Lower lobe of right lung (tissue), 2 donors: ENCODE measurements around the gene CLCA4. TPM values are rescaled to one million over a fixed set of nuclear protein-coding genes. Genes with fewer than 3 reads are reported as not detected.
"Not testable (repeated sequence)": the region's sequence is repeated elsewhere in the genome, so short reads cannot be mapped to it uniquely, and the experiment has no call there.

Experiments
- ATAC-seq, 2 donors: fragments of 200-7000 bp; cut with Tn5 transposase; one replicate each; pipeline ENCODE4 v1.9.1; 2020 to 2022; ENCODE audit warnings: mild to moderate bottlenecking in 2 of 2, moderate library complexity in 2 of 2
- DNase-seq: peaks from one replicate; pipeline ENCODE4 v3.0.0-alpha.2; 2020
- H3K27ac ChIP-seq: fragments of 200-600 bp; one replicate; pipeline ENCODE4 v1.8.0; 2022
- H3K27me3 ChIP-seq: fragments of 200-600 bp; one replicate; pipeline ENCODE4 v1.8.0; 2022; ENCODE audit warnings: low read depth
- H3K36me3 ChIP-seq: fragments of 200-600 bp; one replicate; pipeline ENCODE4 v1.8.0; 2022; ENCODE audit warnings: mild to moderate bottlenecking
- H3K4me1 ChIP-seq: fragments of 200-600 bp; one replicate; pipeline ENCODE4 v1.8.0; 2022
- H3K4me3 ChIP-seq: fragments of 200-600 bp; one replicate; pipeline ENCODE4 v1.8.0; 2022; ENCODE audit warnings: mild to moderate bottlenecking
- H3K9me3 ChIP-seq: fragments of 200-600 bp; one replicate; pipeline ENCODE4 v1.8.0; 2022
- intact Hi-C: fragments of 100-400 bp; cut with DNase I; formaldehyde crosslinking; loops from one replicate; pipeline ENCODE4 v1.11.0; 2022
- long read RNA-seq: library from polyadenylated mRNA; unstranded; transcript quantifications from one replicate; pipeline ENCODE4 v2.0.0, GENCODE V29; 2021
- total RNA-seq: library from RNA; stranded (reverse); fragmentation: NEBNext Ultra II Directional; extraction: Animal tissue kit (Norgen Biotek cat#: 25700); gene quantifications from one replicate; pipeline ENCODE4 v1.2.1, GENCODE V29; 2021
- TF ChIP-seq, protein P1 (sequence below): fragments of 200-600 bp; IDR thresholded peaks from one replicate; pipeline ENCODE4 v1.8.0; 2022; ENCODE audit warnings: antibody characterized with exemption, mild to moderate bottlenecking
- donor health status: DM: no; HTN: yes; CAD: no; lungs with severe emphysema.

Gene CLCA4, protein sequence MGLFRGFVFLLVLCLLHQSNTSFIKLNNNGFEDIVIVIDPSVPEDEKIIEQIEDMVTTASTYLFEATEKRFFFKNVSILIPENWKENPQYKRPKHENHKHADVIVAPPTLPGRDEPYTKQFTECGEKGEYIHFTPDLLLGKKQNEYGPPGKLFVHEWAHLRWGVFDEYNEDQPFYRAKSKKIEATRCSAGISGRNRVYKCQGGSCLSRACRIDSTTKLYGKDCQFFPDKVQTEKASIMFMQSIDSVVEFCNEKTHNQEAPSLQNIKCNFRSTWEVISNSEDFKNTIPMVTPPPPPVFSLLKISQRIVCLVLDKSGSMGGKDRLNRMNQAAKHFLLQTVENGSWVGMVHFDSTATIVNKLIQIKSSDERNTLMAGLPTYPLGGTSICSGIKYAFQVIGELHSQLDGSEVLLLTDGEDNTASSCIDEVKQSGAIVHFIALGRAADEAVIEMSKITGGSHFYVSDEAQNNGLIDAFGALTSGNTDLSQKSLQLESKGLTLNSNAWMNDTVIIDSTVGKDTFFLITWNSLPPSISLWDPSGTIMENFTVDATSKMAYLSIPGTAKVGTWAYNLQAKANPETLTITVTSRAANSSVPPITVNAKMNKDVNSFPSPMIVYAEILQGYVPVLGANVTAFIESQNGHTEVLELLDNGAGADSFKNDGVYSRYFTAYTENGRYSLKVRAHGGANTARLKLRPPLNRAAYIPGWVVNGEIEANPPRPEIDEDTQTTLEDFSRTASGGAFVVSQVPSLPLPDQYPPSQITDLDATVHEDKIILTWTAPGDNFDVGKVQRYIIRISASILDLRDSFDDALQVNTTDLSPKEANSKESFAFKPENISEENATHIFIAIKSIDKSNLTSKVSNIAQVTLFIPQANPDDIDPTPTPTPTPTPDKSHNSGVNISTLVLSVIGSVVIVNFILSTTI
- total RNA-seq, result not detected
- long read RNA-seq, result 0 reads

DNA sequence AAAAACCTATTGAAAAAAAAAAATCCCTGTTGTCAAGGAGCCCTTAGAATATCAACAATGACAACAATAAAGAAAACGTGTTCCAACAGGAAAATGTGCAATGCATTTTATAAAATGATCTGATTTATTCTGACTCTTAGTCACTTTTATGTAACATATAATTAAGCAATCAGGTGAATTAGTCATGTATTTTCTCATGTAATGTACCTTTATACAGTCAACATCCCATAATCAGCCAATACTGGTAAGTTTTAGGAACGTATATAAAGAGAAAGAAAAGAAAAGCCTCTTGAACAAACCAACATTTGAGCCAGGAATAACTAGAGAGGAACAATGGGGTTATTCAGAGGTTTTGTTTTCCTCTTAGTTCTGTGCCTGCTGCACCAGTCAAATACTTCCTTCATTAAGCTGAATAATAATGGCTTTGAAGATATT, at the start of gene CLCA4:
CLCA4 (plus strand) TSS at position 292 of the 435 bp plus-strand sequence; CDS start at position 334, 42 bp downstream.
- Histone ChIP-seq H3K36me3 (no peaks in the 10 kb centered on the region), H3K4me1 (no peaks in the 10 kb centered on the region), H3K9me3 (no peaks in the 10 kb centered on the region), H3K4me3 (no peak within 1 kb of the TSS), H3K27me3 (no peaks in the 10 kb centered on the region), H3K27ac (no peak within 1 kb of the TSS)
- intact Hi-C loops, result no loop called here
- no peak for ATAC-seq
- TF ChIP-seq, protein P1, sequence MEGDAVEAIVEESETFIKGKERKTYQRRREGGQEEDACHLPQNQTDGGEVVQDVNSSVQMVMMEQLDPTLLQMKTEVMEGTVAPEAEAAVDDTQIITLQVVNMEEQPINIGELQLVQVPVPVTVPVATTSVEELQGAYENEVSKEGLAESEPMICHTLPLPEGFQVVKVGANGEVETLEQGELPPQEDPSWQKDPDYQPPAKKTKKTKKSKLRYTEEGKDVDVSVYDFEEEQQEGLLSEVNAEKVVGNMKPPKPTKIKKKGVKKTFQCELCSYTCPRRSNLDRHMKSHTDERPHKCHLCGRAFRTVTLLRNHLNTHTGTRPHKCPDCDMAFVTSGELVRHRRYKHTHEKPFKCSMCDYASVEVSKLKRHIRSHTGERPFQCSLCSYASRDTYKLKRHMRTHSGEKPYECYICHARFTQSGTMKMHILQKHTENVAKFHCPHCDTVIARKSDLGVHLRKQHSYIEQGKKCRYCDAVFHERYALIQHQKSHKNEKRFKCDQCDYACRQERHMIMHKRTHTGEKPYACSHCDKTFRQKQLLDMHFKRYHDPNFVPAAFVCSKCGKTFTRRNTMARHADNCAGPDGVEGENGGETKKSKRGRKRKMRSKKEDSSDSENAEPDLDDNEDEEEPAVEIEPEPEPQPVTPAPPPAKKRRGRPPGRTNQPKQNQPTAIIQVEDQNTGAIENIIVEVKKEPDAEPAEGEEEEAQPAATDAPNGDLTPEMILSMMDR, result no peak
- DNase-seq, result no peak

DNA sequence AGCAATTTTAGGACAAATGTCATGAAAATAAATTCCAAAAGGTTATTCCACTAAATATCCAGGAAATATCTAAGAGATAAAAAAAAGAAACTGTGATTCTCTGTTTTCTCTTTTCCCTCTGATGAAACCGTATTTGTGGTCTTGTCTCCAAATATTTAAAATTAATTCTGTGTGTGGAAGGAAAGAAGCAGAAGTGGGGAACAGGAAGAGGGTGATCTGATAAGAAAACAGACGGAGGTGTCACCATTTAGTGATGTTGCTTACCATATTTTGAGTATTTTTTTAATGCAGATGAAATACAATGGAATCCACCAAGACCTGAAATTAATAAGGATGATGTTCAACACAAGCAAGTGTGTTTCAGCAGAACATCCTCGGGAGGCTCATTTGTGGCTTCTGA, 48.6 kb upstream of the CLCA4 start:
- H3K4me3 ChIP-seq, result no peak overlapping the region
- no peak overlapping the region for H3K27ac ChIP-seq
- no peaks in the 10 kb centered on the region for H3K36me3 ChIP-seq
- H3K9me3 ChIP-seq, result no peaks in the 10 kb centered on the region
- no peaks in the 10 kb centered on the region for H3K4me1 ChIP-seq
- DNase-seq (no peak), ATAC-seq (no peak)
- H3K27me3 ChIP-seq, result no peaks in the 10 kb centered on the region
- intact Hi-C loops, result no loop called here
- TF ChIP-seq, protein P1, result no peak

DNA sequence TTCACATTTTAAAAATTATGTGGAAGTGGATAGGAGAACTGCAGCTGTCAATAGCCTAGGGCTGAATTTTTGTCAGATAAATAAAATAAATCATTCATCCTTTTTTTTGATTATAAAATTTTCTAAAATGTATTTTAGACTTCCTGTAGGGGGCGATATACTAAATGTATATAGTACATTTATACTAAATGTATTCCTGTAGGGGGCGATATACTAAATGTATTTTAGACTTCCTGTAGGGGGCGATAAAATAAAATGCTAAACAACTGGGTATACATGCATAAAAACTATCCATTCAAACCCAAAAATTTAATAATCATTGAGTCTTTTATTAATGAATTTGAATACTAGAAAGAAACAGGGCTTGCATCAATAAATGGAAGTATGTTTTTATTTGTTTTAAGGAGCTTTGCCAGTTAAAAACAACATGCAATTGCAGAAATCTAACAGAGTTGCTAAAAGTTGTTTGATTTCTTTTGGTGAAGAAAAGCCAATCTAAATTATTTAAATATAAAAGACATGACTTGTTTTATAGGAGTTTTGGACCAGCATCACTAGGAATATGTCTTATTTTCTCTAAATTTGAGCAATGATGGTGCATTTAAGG, 46.8 kb upstream of the CLCA4 start:
- Histone ChIP-seq H3K27me3 (no peaks in the 10 kb centered on the region), H3K4me3 (no peak overlapping the region), H3K27ac (no peak overlapping the region), H3K4me1 (peaks cover 12% of the 10 kb centered on the region), H3K9me3 (no peaks in the 10 kb centered on the region), H3K36me3 (no peaks in the 10 kb centered on the region)
- DNase-seq (no peak), ATAC-seq (peak in 1 of 2 donors; percentile 59)
- TF ChIP-seq, protein P1, result peak; percentile 81
- intact Hi-C loops, result no loop called here

DNA sequence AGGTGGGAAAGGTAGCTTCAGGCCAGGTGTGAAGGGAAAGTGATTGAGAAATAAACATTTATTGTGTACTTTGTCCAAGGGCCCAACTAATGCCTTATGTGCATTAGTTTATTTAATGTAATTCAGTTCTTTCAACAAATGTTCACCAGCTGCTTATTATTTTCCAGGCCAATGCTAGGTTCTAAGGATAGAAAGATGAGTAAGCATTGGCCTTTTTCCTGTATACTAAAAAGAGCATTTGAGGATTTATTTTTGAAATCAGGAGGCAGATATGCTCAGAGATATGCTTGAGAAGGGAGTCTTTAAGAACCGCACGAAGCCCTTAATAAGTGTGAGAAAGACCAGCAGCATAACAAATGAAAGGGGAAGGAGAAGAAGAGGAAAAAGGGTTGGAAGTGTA, 46.2 kb upstream of the CLCA4 start:
- ATAC-seq (no peak), DNase-seq (no peak)
- Histone ChIP-seq H3K4me3 (no peak overlapping the region), H3K27me3 (no peaks in the 10 kb centered on the region), H3K9me3 (no peaks in the 10 kb centered on the region), H3K36me3 (no peaks in the 10 kb centered on the region), H3K4me1 (peaks cover 15% of the 10 kb centered on the region), H3K27ac (no peak overlapping the region)
- TF ChIP-seq, protein P1, result no peak
- intact Hi-C loops, result no loop called here

DNA sequence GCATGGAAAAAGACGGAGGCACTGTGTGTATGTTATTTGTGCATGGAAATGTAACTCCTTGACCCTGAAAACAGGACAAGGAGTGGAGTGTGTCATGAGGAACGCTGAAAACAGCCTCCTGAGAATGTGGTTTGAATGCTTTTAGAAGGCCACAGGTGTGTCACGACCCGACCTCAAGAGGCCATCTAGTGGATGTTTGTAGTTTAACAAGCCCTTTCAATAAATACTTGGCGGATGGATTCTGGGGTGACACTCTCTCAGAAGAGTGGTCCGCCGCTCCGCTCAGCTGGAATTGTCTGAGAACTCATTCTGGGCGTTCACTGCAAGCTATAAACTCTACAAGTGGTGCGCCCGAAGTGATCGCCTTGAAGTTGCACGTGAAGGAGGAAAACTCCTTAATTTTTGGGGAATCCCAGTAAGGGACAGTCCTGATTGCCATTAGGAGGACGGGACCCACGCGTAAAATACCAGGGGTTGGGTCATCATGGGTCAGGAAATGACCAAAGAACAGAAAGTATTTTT, 44.7 kb upstream of the CLCA4 start:
- H3K4me1 ChIP-seq, result peaks cover 15% of the 10 kb centered on the region
- intact Hi-C loops, H3K27ac ChIP-seq, H3K9me3 ChIP-seq, H3K36me3 ChIP-seq, H3K4me3 ChIP-seq, H3K27me3 ChIP-seq: not testable (repeated sequence)
- peak; percentile 64 to 73 for ATAC-seq
- TF ChIP-seq, protein P1, result peak; percentile 35
- DNase-seq, result peak; percentile 46
